K562 treated with DMSO at 1 percent for 4 hours (cell line): ENCODE measurements around the gene TAF1L. TPM values are rescaled to one million over a fixed set of nuclear protein-coding genes. Genes with fewer than 3 reads are reported as not detected.

Experiments used
- total RNA-seq: library from RNA; unstranded; fragments of 300-600 nt; gene quantifications from 2 replicates; pipeline ENCODE4 v1.2.3, GENCODE V29; 2022; ENCODE audit not compliant: insufficient read depth

The TAF1L gene, protein sequence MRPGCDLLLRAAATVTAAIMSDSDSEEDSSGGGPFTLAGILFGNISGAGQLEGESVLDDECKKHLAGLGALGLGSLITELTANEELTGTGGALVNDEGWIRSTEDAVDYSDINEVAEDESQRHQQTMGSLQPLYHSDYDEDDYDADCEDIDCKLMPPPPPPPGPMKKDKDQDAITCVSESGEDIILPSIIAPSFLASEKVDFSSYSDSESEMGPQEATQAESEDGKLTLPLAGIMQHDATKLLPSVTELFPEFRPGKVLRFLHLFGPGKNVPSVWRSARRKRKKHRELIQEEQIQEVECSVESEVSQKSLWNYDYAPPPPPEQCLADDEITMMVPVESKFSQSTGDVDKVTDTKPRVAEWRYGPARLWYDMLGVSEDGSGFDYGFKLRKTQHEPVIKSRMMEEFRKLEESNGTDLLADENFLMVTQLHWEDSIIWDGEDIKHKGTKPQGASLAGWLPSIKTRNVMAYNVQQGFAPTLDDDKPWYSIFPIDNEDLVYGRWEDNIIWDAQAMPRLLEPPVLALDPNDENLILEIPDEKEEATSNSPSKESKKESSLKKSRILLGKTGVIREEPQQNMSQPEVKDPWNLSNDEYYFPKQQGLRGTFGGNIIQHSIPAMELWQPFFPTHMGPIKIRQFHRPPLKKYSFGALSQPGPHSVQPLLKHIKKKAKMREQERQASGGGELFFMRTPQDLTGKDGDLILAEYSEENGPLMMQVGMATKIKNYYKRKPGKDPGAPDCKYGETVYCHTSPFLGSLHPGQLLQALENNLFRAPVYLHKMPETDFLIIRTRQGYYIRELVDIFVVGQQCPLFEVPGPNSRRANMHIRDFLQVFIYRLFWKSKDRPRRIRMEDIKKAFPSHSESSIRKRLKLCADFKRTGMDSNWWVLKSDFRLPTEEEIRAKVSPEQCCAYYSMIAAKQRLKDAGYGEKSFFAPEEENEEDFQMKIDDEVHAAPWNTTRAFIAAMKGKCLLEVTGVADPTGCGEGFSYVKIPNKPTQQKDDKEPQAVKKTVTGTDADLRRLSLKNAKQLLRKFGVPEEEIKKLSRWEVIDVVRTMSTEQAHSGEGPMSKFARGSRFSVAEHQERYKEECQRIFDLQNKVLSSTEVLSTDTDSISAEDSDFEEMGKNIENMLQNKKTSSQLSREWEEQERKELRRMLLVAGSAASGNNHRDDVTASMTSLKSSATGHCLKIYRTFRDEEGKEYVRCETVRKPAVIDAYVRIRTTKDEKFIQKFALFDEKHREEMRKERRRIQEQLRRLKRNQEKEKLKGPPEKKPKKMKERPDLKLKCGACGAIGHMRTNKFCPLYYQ (N-terminal part only)
- total RNA-seq, result not detected in 2 replicates

DNA sequence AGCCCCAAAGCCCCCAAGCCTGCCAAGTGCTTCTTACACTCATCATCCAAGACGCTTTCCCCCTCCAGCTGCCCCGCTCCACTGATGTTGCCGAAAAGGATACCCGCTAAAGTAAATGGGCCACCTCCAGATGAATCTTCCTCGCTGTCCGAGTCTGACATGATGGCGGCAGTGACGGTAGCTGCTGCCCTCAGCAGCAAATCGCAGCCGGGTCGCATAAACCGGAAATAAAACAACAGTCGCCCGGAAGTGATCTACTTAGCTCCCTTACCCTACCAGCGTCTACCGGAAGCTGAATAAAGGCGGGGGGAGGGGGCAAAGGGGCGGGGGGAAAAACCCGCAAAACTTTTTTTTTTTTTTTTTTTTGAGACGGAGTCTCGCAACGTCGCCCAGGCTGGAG lies at the start of gene TAF1L:
Gene TAF1L (minus strand): TSS at position 308 of the 400 bp plus-strand sequence. CDS start 90 bp downstream, at position 218.

Other genes starting within 250 kb of the TAF1L start
- gene RIGI, start 109.5 kb downstream of the TAF1L start, total RNA-seq, result 0.57 and 1.2 TPM in 2 replicates
- 13.3 and 13.6 TPM in 2 replicates for gene SMIM27, start 83.3 kb downstream of the TAF1L start, total RNA-seq
- gene TOPORS, start 83.1 kb downstream of the TAF1L start, total RNA-seq, result 4.7 and 6.6 TPM in 2 replicates
- gene NDUFB6, start 62.5 kb downstream of the TAF1L start, total RNA-seq, result 26.4 and 33.3 TPM in 2 replicates
- gene TMEM215, start 147.9 kb upstream of the TAF1L start, total RNA-seq, result not detected in 2 replicates